Pons (tissue), 1 donor: ENCODE results near the gene RASGRF1.
A peak's percentile ranks its signal among the peaks of the same experiment; 100 is the strongest.
"Not testable (repeated sequence)": the region's sequence is repeated elsewhere in the genome, so short reads cannot be mapped to it uniquely, and the experiment has no call there.

Experiments
- DNase-seq: peaks from one replicate; pipeline ENCODE4 v3.0.0-alpha.2; 2016; ENCODE audit warnings: low spot score

Gene RASGRF1

GRCh38 chr15:79041601-79042168 lies 48.9 kb downstream of the RASGRF1 start:
- no peak for DNase-seq

- DNase-seq, result no peak
These were observed 52.7 kb downstream of the RASGRF1 start for GRCh38 chr15:79037848-79038247.

- DNase-seq, result no peak
These were observed 54.3 kb downstream of the RASGRF1 start for GRCh38 chr15:79036323-79036722.

GRCh38 chr15:79035814-79036213 lies 54.8 kb downstream of the RASGRF1 start:
- DNase-seq, result no peak

GRCh38 chr15:79035111-79035601 lies 55.4 kb downstream of the RASGRF1 start:
- no peak for DNase-seq

- no peak for DNase-seq
These were observed 56.3 kb downstream of the RASGRF1 start for GRCh38 chr15:79034284-79034683.

GRCh38 chr15:79032656-79033055 lies 57.9 kb downstream of the RASGRF1 start:
- DNase-seq, result no peak

- no peak for DNase-seq
These were observed 58.8 kb downstream of the RASGRF1 start for GRCh38 chr15:79031821-79032220.

GRCh38 chr15:79031201-79031600 lies 59.4 kb downstream of the RASGRF1 start:
- no peak for DNase-seq

- no peak for DNase-seq
These were observed 60.1 kb downstream of the RASGRF1 start for GRCh38 chr15:79030470-79030869.

- DNase-seq, result peak; percentile 70
These were observed 62.1 kb downstream of the RASGRF1 start for GRCh38 chr15:79028411-79028964.

GRCh38 chr15:79027532-79028410 lies 62.8 kb downstream of the RASGRF1 start:
- no peak for DNase-seq

- no peak for DNase-seq
These were observed 64.8 kb downstream of the RASGRF1 start for GRCh38 chr15:79025802-79026201.

GRCh38 chr15:79025201-79025600 lies 65.4 kb downstream of the RASGRF1 start:
- no peak for DNase-seq

GRCh38 chr15:79024493-79024892 lies 66.1 kb downstream of the RASGRF1 start:
- not testable (repeated sequence) for DNase-seq

- DNase-seq, result no peak
These were observed 66.7 kb downstream of the RASGRF1 start for GRCh38 chr15:79023918-79024317.

GRCh38 chr15:79023546-79023890 lies 67.1 kb downstream of the RASGRF1 start:
- no peak for DNase-seq

- DNase-seq, result no peak
These were observed 71.6 kb downstream of the RASGRF1 start for GRCh38 chr15:79018960-79019359.

- DNase-seq, result no peak
These were observed 72.6 kb downstream of the RASGRF1 start for GRCh38 chr15:79017953-79018352.

- DNase-seq, result no peak
These were observed 73.9 kb downstream of the RASGRF1 start for GRCh38 chr15:79016527-79017170.

GRCh38 chr15:79015416-79015815 lies 75.2 kb downstream of the RASGRF1 start:
- no peak for DNase-seq

GRCh38 chr15:79010278-79010677 lies 80.3 kb downstream of the RASGRF1 start:
- DNase-seq, result no peak

- peak; percentile 40 for DNase-seq
These were observed 81.2 kb downstream of the RASGRF1 start for GRCh38 chr15:79009379-79009778.
